GM10266 (cell line): ENCODE data around the gene EPHA4.

Source experiments
- DNase-seq: peaks from one replicate; pipeline ENCODE4 v3.0.0; 2012; ENCODE audit errors: extremely low spot score
- CTCF ChIP-seq: IDR thresholded peaks from 2 replicates; pipeline ENCODE4 v1.5.1; 2012; ENCODE audit warnings: mild to moderate bottlenecking, low read depth; ENCODE audit not compliant: control insufficient read depth, insufficient read depth; ENCODE audit errors: missing control alignments

Gene EPHA4

GRCh38 chr2:221572821-221573429, 821 bp upstream of the EPHA4 start:
- TF ChIP-seq CTCF: no peak
- DNase-seq: peak; percentile 53

DNA sequence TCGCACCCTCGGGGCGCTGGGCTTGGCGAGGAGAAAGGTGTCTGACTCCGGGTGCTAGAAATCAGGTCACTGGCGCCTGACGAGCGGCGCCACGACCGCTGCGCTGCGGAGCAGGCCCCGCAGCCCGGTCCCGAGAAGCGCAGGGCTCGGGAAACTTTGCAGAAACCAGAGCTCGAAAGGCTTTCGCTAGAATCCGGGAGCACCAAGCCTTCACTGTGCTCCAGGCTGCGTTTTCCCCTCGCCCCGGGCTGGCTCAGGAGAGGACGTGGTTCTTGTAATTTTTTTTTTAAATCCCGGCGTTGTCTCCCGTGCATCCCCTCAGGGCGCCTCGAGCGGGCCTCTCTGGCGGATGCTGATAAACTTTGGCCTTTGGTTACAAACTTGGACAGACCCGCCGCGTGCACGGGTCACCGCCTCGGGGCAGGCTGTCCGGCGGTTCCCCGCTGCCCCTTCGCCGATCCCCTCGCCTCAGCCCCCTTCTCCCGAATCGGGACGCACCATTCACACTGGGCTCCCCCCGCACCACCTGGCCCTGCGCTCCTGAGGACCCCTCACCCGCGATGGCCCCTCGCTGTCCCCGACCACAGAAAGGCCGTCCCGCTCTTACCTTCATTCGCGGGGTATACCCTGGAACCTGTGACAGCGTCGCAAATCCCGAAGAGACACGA, 419 bp downstream of the EPHA4 start:
- no peak for TF ChIP-seq CTCF
- DNase-seq: no peak

GRCh38 chr2:221571025-221571550, 1.0 kb downstream of the EPHA4 start:
- no peak for TF ChIP-seq CTCF
- no peak for DNase-seq

GRCh38 chr2:221570321-221570935, 1.7 kb downstream of the EPHA4 start:
- no peak for DNase-seq

GRCh38 chr2:221569871-221570270, 2.2 kb downstream of the EPHA4 start:
- no peak for TF ChIP-seq CTCF
- DNase-seq: no peak

More at GRCh38 chr2:221570321-221570935, 1.7 kb downstream of the EPHA4 start:
- TF ChIP-seq CTCF: no peak

DNA sequence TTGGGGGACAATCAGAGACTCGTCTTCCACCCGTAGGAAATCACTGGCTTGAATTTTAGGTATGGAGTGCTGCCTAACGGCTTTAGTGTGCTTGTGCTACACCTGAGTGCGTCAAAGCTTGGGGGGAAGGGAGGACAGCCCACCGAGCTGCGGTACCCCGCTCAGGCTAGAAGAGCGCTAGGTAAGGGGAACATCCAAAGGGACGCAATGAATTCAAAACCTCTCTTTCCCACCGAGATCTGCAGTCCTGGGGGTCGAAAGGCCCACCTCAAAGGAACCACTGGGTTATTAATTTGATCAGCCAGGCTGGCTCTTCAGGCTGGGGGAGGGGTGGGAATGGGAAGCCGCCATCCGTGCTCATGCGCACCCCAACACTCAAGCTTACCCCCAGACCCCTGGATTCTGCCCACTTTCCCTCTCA, 2.7 kb downstream of the EPHA4 start:
- TF ChIP-seq CTCF: no peak
- no peak for DNase-seq

DNA sequence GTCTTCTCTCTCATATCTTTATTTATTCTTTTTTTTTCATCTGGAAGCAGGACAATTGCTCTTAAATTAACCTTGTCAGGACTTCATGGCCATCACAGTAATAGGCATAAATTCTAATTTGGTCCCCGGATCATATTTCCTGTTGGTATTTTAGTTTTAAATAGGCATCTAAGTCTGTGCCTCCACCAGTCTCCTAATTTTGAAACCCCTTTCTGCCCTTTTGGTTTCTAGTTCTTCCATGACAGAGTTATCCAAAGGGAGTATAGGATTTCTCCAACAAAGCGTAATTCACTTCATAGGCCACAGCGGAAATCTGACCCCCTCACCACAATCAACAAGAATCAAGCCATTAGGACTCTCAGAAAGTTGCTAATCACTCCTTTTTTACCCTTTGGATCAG, 3.8 kb downstream of the EPHA4 start:
- no peak for DNase-seq
- no peak for TF ChIP-seq CTCF
